ENCODE results near the gene SAMD4A. TPM values are rescaled to one million over a fixed set of nuclear protein-coding genes. Genes with fewer than 3 reads are reported as not detected.

Gene SAMD4A
- total RNA-seq, 1 donor from 2014 or later, result 30.6 TPM

DNA sequence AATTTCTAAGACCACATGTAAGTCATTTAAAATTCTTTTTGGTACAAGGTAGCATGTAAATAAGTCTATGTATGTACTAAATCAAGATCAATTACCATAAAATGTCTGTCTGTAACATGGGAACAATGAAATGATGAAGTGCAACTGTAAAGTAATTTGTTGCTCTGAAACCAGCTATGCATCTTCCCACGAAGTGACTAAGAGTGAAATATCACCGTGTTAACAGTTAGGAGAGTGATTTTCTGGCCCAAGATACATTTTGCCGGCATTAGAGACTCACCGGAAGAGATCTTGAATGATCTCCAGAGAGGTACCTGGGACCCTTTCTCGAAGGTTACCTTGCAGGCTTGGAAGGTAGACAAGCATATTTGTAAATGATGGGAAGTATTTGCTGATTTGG, 105.8 kb downstream of the SAMD4A start:
- no peak overlapping the region for H3K4me3 ChIP-seq
- H3K36me3 ChIP-seq, result no peaks in the 10 kb centered on the region
- intact Hi-C loops (cut with DNase I), result no loop called here
- ATAC-seq (no peak), DNase-seq (no peak)
- H3K27ac ChIP-seq, result no peak overlapping the region
- H3K9me3 ChIP-seq, result no peaks in the 10 kb centered on the region
- H3K27me3 ChIP-seq (ENCODE audit: low read depth), result no peaks in the 10 kb centered on the region
- TF ChIP-seq, protein P1, sequence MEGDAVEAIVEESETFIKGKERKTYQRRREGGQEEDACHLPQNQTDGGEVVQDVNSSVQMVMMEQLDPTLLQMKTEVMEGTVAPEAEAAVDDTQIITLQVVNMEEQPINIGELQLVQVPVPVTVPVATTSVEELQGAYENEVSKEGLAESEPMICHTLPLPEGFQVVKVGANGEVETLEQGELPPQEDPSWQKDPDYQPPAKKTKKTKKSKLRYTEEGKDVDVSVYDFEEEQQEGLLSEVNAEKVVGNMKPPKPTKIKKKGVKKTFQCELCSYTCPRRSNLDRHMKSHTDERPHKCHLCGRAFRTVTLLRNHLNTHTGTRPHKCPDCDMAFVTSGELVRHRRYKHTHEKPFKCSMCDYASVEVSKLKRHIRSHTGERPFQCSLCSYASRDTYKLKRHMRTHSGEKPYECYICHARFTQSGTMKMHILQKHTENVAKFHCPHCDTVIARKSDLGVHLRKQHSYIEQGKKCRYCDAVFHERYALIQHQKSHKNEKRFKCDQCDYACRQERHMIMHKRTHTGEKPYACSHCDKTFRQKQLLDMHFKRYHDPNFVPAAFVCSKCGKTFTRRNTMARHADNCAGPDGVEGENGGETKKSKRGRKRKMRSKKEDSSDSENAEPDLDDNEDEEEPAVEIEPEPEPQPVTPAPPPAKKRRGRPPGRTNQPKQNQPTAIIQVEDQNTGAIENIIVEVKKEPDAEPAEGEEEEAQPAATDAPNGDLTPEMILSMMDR (IDR thresholded peaks at IDR 0.05), result no peak
- peaks cover 20% of the 10 kb centered on the region for H3K4me1 ChIP-seq

DNA sequence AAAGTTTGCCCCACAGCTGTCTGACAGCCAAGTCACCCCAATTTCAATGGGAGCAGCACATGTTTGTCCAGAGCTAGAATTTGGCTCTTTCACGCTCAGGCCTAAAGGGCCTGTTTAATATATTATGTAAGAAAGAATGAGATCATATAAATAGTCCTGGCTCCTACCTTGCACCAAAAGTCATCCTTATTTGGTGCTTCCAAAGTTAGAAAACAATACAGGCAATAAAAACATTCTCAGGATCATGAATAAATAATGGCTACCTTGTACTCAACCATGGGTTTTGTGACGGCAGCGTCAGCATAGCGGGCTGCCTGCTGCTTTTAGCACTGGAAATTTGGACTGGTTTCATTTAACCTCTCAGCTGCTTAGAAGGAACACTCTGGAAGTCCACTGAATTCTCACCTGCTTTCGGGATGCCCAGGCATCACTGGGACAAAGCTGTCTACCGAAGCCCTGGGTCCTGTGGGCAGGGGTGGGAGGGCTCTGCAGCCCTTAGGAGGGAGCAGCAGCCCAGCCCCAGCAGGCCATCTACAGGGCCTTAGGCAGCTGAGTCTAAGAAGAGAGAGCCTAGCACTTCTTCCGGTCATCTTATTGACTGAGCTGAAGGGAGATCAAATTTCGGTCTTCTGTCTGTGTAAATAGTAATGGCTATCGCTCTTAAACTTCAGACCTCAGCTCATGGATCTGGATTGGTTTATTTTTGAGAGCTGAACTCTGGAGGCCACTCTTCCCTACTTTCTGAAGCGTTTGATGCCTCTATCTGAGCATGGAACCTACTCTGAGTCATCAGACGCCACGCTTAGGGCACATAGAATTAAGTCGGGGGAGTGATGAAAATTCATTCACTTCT, 106.5 kb downstream of the SAMD4A start:
- Histone ChIP-seq H3K9me3 (no peaks in the 10 kb centered on the region), H3K27ac (no peak overlapping the region), H3K4me3 (no peak overlapping the region), H3K4me1 (peaks cover 20% of the 10 kb centered on the region), H3K36me3 (no peaks in the 10 kb centered on the region), H3K27me3 (ENCODE audit: low read depth) (no peaks in the 10 kb centered on the region)
- TF ChIP-seq, protein P1 (IDR thresholded peaks at IDR 0.05), result no peak
- intact Hi-C loops (cut with DNase I), result no loop called here
- no peak for DNase-seq
- no peak for ATAC-seq

DNA sequence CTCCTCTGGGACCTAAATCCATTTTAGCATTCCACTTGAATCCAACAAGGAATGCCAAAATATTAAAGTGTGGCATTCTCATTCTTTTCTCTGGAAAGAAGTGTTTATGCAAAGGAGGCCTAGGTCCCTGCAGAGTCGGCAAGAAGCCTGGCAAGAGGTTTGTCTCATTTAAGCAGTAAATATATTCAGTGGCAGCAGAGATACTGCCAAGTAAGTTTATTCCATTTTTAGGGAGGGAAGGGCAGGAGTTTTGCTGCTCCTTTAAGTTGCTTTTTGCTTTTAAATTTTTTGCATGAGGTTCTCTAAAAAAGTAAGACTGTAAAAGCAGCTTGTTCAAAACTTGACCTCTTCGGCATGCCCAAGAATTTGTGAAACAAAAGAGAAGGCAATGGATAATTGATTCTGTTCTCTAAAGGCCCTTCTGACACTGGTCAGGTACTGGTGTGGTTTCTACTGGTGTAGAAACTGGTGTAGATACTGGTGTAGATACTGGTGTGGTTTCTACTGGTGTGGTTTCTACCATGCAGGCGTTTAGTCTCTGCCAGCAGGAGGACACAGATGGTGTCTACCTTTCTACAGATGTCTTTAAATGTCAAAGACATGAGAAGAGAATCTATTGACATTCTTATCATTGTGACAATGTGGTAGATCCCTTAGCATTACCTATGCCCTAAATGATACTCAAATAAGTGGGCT, 107.3 kb downstream of the SAMD4A start:
- Histone ChIP-seq H3K27me3 (ENCODE audit: low read depth) (no peaks in the 10 kb centered on the region), H3K27ac (no peak overlapping the region), H3K4me1 (peaks cover 20% of the 10 kb centered on the region), H3K4me3 (no peak overlapping the region), H3K36me3 (no peaks in the 10 kb centered on the region), H3K9me3 (no peaks in the 10 kb centered on the region)
- DNase-seq (no peak), ATAC-seq (no peak)
- TF ChIP-seq, protein P1 (IDR thresholded peaks at IDR 0.05), result no peak
- intact Hi-C loops (cut with DNase I), result no loop called here

DNA sequence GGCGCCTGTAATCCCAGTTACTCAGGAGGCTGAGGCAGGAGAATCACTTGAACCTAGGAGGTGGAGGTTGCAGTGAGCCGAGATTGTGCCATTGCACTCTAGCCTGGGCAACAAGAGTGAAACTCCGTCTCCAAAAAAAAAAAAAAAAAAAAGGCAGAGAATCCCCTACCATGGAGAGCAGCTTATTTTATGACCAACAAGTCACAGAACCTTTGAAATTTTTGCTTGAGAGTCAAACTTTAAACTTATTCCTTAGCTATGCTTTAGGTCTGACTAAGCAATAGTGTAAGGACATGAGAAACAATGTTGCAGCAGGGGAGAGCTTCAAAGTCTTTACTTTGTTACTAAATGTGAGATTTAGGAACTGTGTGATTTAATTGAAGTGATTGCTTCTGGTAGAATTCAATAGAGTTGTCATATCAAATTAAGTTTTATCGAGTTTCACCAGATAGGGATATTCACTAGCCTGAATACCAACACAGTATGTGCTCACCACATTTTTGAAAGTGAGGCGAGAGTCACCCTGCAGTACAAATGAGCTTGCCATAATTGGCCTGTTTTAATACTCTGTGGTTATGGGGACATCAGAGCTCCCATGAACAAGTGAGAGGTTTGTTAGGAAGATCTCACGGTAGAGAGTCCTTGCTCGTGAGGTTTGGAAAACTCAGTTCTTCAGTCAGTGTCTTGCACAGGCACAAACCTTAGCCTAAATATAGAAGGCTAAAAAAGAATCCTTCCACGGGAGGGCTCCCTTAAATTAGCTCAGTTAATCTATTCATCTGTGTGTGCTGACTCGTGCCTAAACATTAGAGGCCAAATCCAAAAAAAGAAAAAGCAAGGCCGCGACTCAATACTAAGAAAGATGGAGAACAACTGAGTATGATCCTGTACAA, 108.6 kb downstream of the SAMD4A start:
- Histone ChIP-seq H3K36me3 (no peaks in the 10 kb centered on the region), H3K9me3 (no peaks in the 10 kb centered on the region), H3K27ac (no peak overlapping the region), H3K4me1 (peaks cover 17% of the 10 kb centered on the region), H3K4me3 (no peak overlapping the region), H3K27me3 (ENCODE audit: low read depth) (no peaks in the 10 kb centered on the region)
- DNase-seq (no peak), ATAC-seq (no peak)
- intact Hi-C loops (cut with DNase I), result no loop called here
- TF ChIP-seq, protein P1 (IDR thresholded peaks at IDR 0.05), result no peak

Data from lower lobe of right lung (tissue), 2 donors.